HCT116 (cell line): Measurements from ENCODE around the gene BEGAIN. TPM values are rescaled to one million over a fixed set of nuclear protein-coding genes. Genes with fewer than 3 reads are reported as not detected.

Experiments used
- ATAC-seq: fragments of 200-7000 bp; cut with Tn5 transposase; 2 replicates; pipeline ENCODE4 v1.9.1; 2020; ENCODE audit warnings: mild to moderate bottlenecking, moderate library complexity
- BruUV-seq: library from RNA; stranded (reverse); fragments of 400-500 nt; replicated peaks from 2 replicates; lab custom pipeline; 2021; lab: Mats Ljungman, UMichigan
- CTCF ChIA-PET: fragments of 300-600 bp; sonication (Branson Sonifier 250); formaldehyde crosslinking; loops from one replicate; lab custom pipeline; 2021; ENCODE audit warnings: antibody characterized with exemption; lab: Charles Lee
- POLR2A ChIA-PET: fragments of 300-600, 350-600 bp; sonication (Branson Sonifier 250); formaldehyde crosslinking; loops from one replicate; lab custom pipeline; 2021; ENCODE audit warnings: antibody characterized with exemption; lab: Charles Lee
- RAD21 ChIA-PET, 2 experiments: fragments of 300-600 bp; sonication (Branson Sonifier 250); formaldehyde crosslinking; loops; one replicate each; lab custom pipeline; 2023; ENCODE audit warnings: low total read pairs in 2 of 2; ENCODE audit not compliant: uncharacterized antibody in 2 of 2, unreplicated experiment in 2 of 2, low non-redundant PET in 1 of 2; lab: Charles Lee
- DNase-seq: peaks from one replicate; pipeline ENCODE4 v3.0.0-alpha.2; 2010; ENCODE audit warnings: low read depth, low spot score
- H2AFZ ChIP-seq: fragments of 200-600 bp; shearing (Covaris generic), sonication (generic); 2 replicates; pipeline ENCODE4 v1.6.1; 2017; ENCODE audit warnings: low read depth, mixed run types, mixed read lengths, antibody characterized with exemption, low read length; ENCODE audit not compliant: poor library complexity, severe bottlenecking
- H3K27ac ChIP-seq: 2 replicates; pipeline ENCODE4 v1.5.1; 2012; ENCODE audit warnings: low read depth, low read length
- H3K27me3 ChIP-seq: fragments of 200-600 bp; sonication (generic); 2 replicates; pipeline ENCODE4 v1.6.1; 2016; ENCODE audit warnings: mixed run types, low read length, mixed read lengths; ENCODE audit not compliant: insufficient read depth
- H3K36me3 ChIP-seq, 2 experiments: fragments of 200-500 bp in 1 of 2; fragments of 200-600 bp in 1 of 2; sonication (Bioruptor generic) in 1 of 2; sonication (generic) in 1 of 2; 2 replicates each; pipeline versions ENCODE4 v1.5.1 to v1.6.1; 2014 to 2016; ENCODE audit warnings: low read length in 2 of 2, inconsistent platforms in 1 of 2, mixed read lengths in 1 of 2, mixed run types in 1 of 2; ENCODE audit not compliant: insufficient read depth in 2 of 2, control insufficient read depth in 1 of 2
- H3K4me1 ChIP-seq, 2 experiments: fragments of 200-600 bp in 1 of 2; sonication (generic) in 1 of 2; 2 replicates each; pipeline versions ENCODE4 v1.5.1 to v1.6.1; 2012 to 2017; ENCODE audit warnings: low read length in 2 of 2, inconsistent platforms in 1 of 2, mild to moderate bottlenecking in 1 of 2, mixed read lengths in 1 of 2, mixed run types in 1 of 2, moderate library complexity in 1 of 2; ENCODE audit not compliant: insufficient read depth in 2 of 2, control insufficient read depth in 1 of 2
- H3K4me2 ChIP-seq: fragments of 200-600 bp; sonication (generic); 2 replicates; pipeline ENCODE4 v1.6.1; 2017; ENCODE audit warnings: mixed run types, low read length, mixed read lengths
- H3K4me3 ChIP-seq, 2 experiments: fragments of 200-600 bp in 1 of 2; sonication (generic) in 1 of 2; replicated peaks in 1 of 2; 2 replicates each; pipeline ENCODE4 v1.5.1; 2011 to 2016; ENCODE audit warnings: low read length in 2 of 2, control low read depth in 1 of 2, low read depth in 1 of 2, mild to moderate bottlenecking in 1 of 2, mixed read lengths in 1 of 2, mixed run types in 1 of 2
- H3K79me2 ChIP-seq: fragments of 200-600 bp; sonication (generic); 2 replicates; pipeline ENCODE4 v1.6.1; 2017; ENCODE audit warnings: mild to moderate bottlenecking, mixed run types, low read length, moderate library complexity, mixed read lengths; ENCODE audit not compliant: insufficient read depth
- H3K9ac ChIP-seq: fragments of 200-600 bp; sonication (generic); 2 replicates; pipeline ENCODE4 v1.6.1; 2016; ENCODE audit warnings: low read length, mixed read lengths
- H3K9me2 ChIP-seq: fragments of 200-600 bp; sonication (generic), shearing (Covaris generic); 2 replicates; pipeline ENCODE4 v1.6.1; 2017; ENCODE audit warnings: mixed run types, mild to moderate bottlenecking, moderate library complexity; ENCODE audit not compliant: insufficient read depth
- H3K9me3 ChIP-seq, 2 experiments: fragments of 200-500 bp in 1 of 2; fragments of 200-600 bp in 1 of 2; sonication (Bioruptor generic) in 1 of 2; sonication (generic) in 1 of 2; 2 replicates each; pipeline ENCODE4 v1.6.1; 2014 to 2017; ENCODE audit warnings: low read length in 2 of 2, mixed read lengths in 2 of 2, inconsistent platforms in 1 of 2, low read depth in 1 of 2, mild to moderate bottlenecking in 1 of 2, mixed run types in 1 of 2, moderate library complexity in 1 of 2; ENCODE audit not compliant: control insufficient read depth in 1 of 2, insufficient read depth in 1 of 2
- H4K20me1 ChIP-seq: fragments of 200-600 bp; sonication (generic), shearing (Covaris generic); 2 replicates; pipeline ENCODE4 v1.6.1; 2017; ENCODE audit warnings: mixed run types, mild to moderate bottlenecking, moderate library complexity; ENCODE audit not compliant: insufficient read depth
- CBX3 ChIP-seq: IDR thresholded peaks from 2 replicates; pipeline ENCODE4 v1.6.1; 2012; ENCODE audit warnings: low read depth
- MAX ChIP-seq: IDR thresholded peaks from 2 replicates; pipeline ENCODE4 v1.6.1; 2012
- ZNF274 ChIP-seq: fragments of 200-500 bp; sonication (Bioruptor generic); IDR thresholded peaks from 2 replicates; pipeline ENCODE4 v1.6.1; 2014; ENCODE audit warnings: mild to moderate bottlenecking, low read depth, low read length, inconsistent platforms
- intact Hi-C: fragments of 100-400 bp; cut with micrococcal nuclease; formaldehyde crosslinking; loops from 2 replicates; pipeline ENCODE4 v1.10.0; 2022
- total RNA-seq: library from RNA; stranded (reverse); gene quantifications from one replicate; pipeline ENCODE4 v1.2.1, GENCODE V29; 2021; ENCODE audit not compliant: unreplicated experiment

The BEGAIN gene
- total RNA-seq, 1 experiment from 2014 or later = 8.5 TPM

DNA sequence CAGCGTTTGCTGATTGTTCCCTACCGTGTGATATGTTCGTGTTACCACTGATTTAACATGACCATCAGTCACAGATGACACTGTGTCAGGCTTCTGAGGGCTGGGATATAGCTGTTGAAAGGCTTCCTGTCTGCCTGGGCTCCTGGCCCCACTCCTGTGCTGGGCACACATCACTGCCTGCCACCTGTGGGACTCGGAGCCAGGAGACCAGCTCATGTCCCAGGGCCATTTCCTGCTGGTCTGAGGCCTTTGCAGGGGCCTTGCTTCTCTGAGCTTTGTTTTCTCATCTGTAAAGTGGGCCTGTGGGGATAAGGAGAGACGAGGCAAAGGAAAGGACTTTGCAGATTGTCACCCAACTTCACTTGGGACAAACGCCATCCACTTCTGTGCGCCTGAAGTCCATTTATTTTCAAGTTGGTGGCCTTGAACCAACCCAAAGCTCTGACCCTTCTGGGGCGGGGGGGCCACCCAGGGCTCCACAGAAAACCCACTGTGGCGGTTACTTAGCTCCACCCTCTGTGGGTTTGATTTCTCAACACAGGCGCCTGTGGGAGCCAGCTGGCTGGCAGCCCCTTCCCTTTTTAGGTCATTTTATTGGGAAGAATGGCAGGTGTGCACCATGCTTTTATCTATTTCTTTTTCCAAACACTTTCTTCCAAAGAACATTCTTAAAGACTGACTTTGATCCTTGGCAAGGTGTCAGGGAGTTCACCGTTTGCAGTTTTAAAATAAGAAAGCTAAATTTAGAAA is 54.1 kb downstream of the BEGAIN start (continued):
- TF ChIP-seq MAX = no peak

DNA sequence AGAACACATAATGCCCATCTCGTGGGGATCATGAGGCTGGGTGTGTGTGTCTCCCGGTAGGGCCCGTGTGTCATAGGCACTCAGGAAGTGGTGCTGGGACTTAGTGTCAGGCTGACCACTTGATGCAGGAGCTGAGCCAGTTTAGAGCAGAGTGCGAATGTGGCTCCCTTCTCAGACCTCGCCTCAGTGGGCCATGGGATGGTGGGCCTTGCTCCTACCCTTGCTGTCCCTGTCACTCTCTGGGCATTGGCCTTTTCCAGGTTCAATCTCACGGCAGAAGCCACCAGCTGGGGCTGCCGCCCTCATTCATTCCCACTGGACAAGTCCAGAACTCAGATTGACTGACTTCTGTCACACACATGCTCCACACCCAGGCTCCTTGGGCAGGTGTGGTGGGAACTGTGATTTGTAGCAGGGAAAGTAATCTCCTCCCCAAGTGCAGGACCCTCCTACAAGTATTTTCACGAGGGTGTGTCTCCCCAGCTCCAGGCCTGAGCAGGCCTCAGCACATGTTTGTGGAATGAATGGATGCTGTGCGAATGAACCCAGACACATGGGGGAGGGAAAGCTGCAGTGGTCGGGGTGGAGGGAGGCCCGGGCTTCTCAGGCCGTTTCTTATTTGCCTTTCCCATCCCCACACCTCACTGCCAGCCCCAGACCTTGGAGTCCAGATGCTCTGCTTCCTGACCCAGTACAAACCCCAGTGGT is 54.9 kb downstream of the BEGAIN start:
- CTCF ChIA-PET = no interaction called here
- no peaks in the 10 kb centered on the region for H3K36me3 ChIP-seq
- H3K4me3 ChIP-seq = no peak overlapping the region
- no peak for DNase-seq
- H2AFZ ChIP-seq = no peak overlapping the region
- RAD21 ChIA-PET = no interaction called here
- H3K9me2 ChIP-seq = no peaks in the 10 kb centered on the region
- no peaks in the 10 kb centered on the region for H3K27me3 ChIP-seq
- H4K20me1 ChIP-seq = no peaks in the 10 kb centered on the region
- H3K79me2 ChIP-seq = no peaks in the 10 kb centered on the region
- ATAC-seq = no peak
- TF ChIP-seq ZNF274 = no peak
- TF ChIP-seq CBX3 = no peak
- intact Hi-C loops = no loop called here
- no peaks in the 10 kb centered on the region for H3K9me3 ChIP-seq
- BruUV-seq = no TSS peak
- H3K4me1 ChIP-seq = peaks cover 4 to 13% of the 10 kb centered on the region in 2 experiments; a peak in 3 of 4 replicates
- POLR2A ChIA-PET = no interaction called here
- H3K4me2 ChIP-seq = no peak overlapping the region
- H3K27ac ChIP-seq = no peak overlapping the region
- no peak overlapping the region for H3K9ac ChIP-seq
